BJ (cell line): ENCODE results near the gene ZBTB11. TPM values are rescaled to one million over a fixed set of nuclear protein-coding genes. Genes with fewer than 3 reads are reported as not detected.
"Not testable (repeated sequence)": the region's sequence is repeated elsewhere in the genome, so short reads cannot be mapped to it uniquely, and the experiment has no call there.

Experiments
- CTCF ChIA-PET: fragments of 350-600 bp; formaldehyde crosslinking; extraction: SDS; loops from one replicate; lab custom pipeline; 2021; ENCODE audit warnings: antibody characterized with exemption, inconsistent platforms; lab: Yijun Ruan, JAX
- POLR2A ChIA-PET: fragments of 300-600 bp; sonication (Branson Sonifier 250); formaldehyde crosslinking; extraction: SDS; loops from one replicate; lab custom pipeline; 2021; ENCODE audit warnings: antibody characterized with exemption; lab: Charles Lee
- DNase-seq: peaks from one replicate; pipeline ENCODE4 v3.0.0-alpha.2; 2011; ENCODE audit warnings: low read depth
- H3K27me3 ChIP-seq: 2 replicates; pipeline ENCODE4 v1.6.0; 2011; ENCODE audit warnings: low read length; ENCODE audit not compliant: control insufficient read depth, insufficient read depth
- H3K36me3 ChIP-seq: 2 replicates; pipeline ENCODE4 v1.5.1; 2011; ENCODE audit warnings: low read length; ENCODE audit not compliant: control insufficient read depth, insufficient read depth
- H3K4me3 ChIP-seq: 2 replicates; pipeline ENCODE4 v1.5.1; 2011; ENCODE audit warnings: low read depth, mild to moderate bottlenecking, control low read depth, low read length
- polyA plus RNA-seq: library from polyadenylated mRNA; depleted of rRNA; stranded (reverse); fragments of >200 nt; gene quantifications from 2 replicates; pipeline ENCODE4 v1.2.3, GENCODE V29; 2011
- TF ChIP-seq, protein P1 (sequence below): IDR thresholded peaks from 2 replicates; pipeline ENCODE4 v1.5.1; 2011; ENCODE audit warnings: low read depth, mild to moderate bottlenecking, control low read depth, inconsistent platforms, low read length, moderate library complexity; ENCODE audit not compliant: insufficient read depth

The ZBTB11 gene
- polyA plus RNA-seq, 1 experiment, result 4.5 TPM

DNA sequence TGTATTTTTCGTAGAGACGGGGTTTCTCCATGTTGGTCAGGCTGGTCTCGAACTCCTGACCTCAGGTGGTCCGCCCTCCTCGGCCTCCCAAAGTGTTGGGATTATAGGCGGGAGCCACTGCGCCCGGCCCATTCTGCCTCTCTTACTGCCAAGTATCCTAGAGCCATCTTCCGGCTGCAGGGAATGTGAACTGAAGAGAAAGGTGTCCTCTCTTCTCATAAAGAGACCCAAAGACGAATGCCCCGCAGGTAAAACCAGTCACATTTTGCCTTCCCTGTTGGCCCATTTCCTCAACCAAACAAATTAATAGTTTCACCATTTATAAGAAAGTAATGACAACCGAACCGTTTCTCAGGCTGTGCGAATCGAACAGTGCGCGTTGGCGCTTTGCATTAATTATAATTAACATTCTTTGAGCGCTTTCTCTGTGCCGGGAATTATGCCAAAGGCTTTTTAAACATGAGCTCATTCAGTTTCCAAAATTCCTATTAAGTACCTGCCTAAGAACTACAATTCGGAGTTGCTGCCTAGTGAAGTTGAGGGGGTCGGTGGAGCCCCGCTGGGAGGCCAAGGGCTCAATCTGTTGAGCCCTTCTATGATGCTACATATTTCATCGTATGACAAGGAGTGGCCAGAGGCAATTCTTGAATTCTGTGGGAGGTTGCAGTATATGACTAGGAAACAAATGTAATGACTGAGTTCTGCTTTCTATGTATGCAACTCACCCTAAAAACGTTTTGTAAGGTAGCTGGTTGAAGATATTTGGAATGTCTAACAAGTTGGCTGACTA, 10.4 kb upstream of the ZBTB11 start:
- Histone ChIP-seq H3K27me3 (no peaks in the 10 kb centered on the region), H3K36me3 (peaks cover 5% of the 10 kb centered on the region; the same call in 1 of the 2 replicates), H3K4me3 (peak overlapping the region; percentile 38)
- TF ChIP-seq, protein P1, sequence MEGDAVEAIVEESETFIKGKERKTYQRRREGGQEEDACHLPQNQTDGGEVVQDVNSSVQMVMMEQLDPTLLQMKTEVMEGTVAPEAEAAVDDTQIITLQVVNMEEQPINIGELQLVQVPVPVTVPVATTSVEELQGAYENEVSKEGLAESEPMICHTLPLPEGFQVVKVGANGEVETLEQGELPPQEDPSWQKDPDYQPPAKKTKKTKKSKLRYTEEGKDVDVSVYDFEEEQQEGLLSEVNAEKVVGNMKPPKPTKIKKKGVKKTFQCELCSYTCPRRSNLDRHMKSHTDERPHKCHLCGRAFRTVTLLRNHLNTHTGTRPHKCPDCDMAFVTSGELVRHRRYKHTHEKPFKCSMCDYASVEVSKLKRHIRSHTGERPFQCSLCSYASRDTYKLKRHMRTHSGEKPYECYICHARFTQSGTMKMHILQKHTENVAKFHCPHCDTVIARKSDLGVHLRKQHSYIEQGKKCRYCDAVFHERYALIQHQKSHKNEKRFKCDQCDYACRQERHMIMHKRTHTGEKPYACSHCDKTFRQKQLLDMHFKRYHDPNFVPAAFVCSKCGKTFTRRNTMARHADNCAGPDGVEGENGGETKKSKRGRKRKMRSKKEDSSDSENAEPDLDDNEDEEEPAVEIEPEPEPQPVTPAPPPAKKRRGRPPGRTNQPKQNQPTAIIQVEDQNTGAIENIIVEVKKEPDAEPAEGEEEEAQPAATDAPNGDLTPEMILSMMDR, result no peak
- ChIA-PET POLR2A (interaction anchor here (0.7 to 1.1 kb wide), 2 partner anchors 10 to 820 kb away, joined by 3 to 7 read pairs; partner anchors contain the start of gene ZBTB11), CTCF (interaction anchor here (0.7 to 3.3 kb wide), 3 partner anchors 10 to 114 kb away, joined by 3 to 19 read pairs (median 3); partner anchors contain the start of genes PCNP and ZBTB11)
- DNase-seq, result no peak

GRCh38 chr3:101685870-101686307, 9.0 kb upstream of the ZBTB11 start:
- H3K4me3 ChIP-seq, result peak overlapping the region; percentile 89
- H3K27me3 ChIP-seq, result no peaks in the 10 kb centered on the region
- no peak for DNase-seq
- TF ChIP-seq, protein P1, result no peak
- CTCF ChIA-PET, result interaction anchor here (1.0 to 3.3 kb wide), 3 partner anchors 9 to 117 kb away, joined by 3 to 19 read pairs (median 4); partner anchors contain the start of gene ZBTB11
- H3K36me3 ChIP-seq, result peaks cover 6% of the 10 kb centered on the region; the same call in 1 of the 2 replicates
- POLR2A ChIA-PET, result interaction anchor here (1.1 to 1.2 kb wide), 2 partner anchors 9 to 112 kb away, joined by 4 to 7 read pairs; partner anchors contain the start of gene ZBTB11

DNA sequence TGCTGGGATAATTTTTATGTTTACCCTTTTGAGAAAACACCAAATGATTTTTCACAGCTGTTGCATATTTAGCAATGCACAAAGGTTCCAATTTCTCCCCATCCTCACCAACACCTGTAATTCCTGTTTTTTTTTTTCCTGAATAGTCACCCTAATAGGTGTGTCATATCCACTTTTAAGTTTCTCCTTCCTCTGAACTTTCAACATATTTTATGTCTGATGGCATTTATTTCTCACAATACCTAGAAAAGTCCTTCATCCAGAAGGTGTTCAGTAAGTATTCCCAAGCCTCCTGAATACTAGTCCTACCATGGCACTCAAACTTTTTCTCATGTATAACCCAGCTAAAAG, 8.1 kb upstream of the ZBTB11 start:
- Histone ChIP-seq H3K4me3 (peak overlapping the region; percentile 89), H3K36me3 (peaks cover 10% of the 10 kb centered on the region; the same call in 1 of the 2 replicates), H3K27me3 (no peaks in the 10 kb centered on the region)
- no peak for DNase-seq
- ChIA-PET CTCF (interaction anchor here (0.6 to 1.5 kb wide), 2 partner anchors 17 to 118 kb away, joined by 3 read pairs; no protein-coding TSS in a partner anchor), POLR2A (no interaction called here)
- TF ChIP-seq, protein P1, result no peak

GRCh38 chr3:101680466-101680865, 3.5 kb upstream of the ZBTB11 start:
- Histone ChIP-seq H3K36me3 (peaks cover 10% of the 10 kb centered on the region; the same call in 1 of the 2 replicates), H3K4me3 (no peak overlapping the region), H3K27me3 (no peaks in the 10 kb centered on the region)
- no peak for DNase-seq
- ChIA-PET CTCF (interaction anchor here (0.6 kb wide), 1 partner anchor 25 kb away, joined by 3 read pairs; no protein-coding TSS in a partner anchor), POLR2A (no interaction called here)
- TF ChIP-seq, protein P1, result no peak

- H3K27me3 ChIP-seq, POLR2A ChIA-PET, H3K4me3 ChIP-seq, H3K36me3 ChIP-seq, DNase-seq: not testable (repeated sequence)
- CTCF ChIA-PET, result interaction anchor here (0.6 to 3.2 kb wide), 3 partner anchors 8 to 165 kb away, joined by 3 to 19 read pairs (median 4); partner anchors contain the start of gene RPL24
Measured at GRCh38 chr3:101678837-101679236, 1.9 kb upstream of the ZBTB11 start.
